Occipital lobe (tissue), 2 donors: ENCODE data around the gene SLC4A2. TPM values are rescaled to one million over a fixed set of nuclear protein-coding genes. Genes with fewer than 3 reads are reported as not detected.
A peak's percentile ranks its signal among the peaks of the same experiment; 100 is the strongest.

Experiments used
- DNase-seq: peaks from one replicate; lab custom pipeline; 2025; lab: John Stamatoyannopoulos, UW
- total RNA-seq: library from RNA; depleted of rRNA; stranded (reverse); fragments of >200 nt; gene quantifications from one replicate; pipeline ENCODE4 v1.2.3, GENCODE V29; 2014

Gene SLC4A2
- total RNA-seq, 1 donor from 2014 or later: 13.7 TPM

DNA sequence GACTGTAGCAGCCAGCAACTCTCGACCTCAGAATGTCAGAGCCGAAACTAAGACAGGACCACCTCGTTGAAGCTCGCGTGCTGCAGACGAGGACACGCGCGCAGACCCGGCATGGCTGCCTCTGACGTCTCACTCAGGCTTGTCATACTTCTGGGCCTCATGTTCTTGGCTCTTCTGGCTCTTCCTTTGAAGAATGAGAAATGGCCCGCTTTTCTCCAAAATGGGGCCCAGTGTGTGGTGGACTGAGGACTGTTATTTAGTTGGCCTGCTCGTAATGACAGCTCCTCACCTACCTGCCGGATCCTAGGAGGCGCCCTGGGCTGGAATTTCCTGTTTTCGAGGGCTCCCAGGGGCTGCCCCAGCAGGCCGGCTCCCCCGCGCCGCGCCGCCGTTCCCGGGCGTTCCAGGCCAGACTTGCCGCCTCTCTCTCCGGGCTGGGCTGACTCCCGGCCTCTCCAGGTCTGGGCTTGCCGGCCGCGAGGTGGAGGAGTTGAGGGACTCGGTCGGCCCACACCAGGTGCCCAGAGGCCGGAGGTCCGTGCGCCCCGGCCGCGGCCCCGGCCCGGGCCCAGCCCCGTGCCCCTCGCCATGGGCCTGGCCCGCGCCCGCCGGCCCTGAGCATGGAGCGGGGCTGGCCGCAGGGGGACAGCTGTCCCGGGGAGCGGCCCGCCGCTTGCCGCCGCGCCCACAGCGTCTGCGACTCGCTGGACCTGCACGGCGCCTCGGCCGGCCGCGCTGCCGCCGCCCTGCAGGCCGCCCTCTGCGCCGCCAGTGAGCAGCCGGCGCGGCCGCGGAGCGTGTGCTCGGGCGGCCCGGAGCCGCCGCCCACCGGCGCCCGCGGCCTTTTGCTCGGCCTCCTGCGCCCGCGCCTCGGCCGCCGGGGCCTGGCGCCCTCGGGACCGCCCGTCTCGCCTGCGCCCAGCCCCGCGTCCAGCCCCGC, 55.0 kb downstream of the SLC4A2 start:
- DNase-seq: no peak

DNA sequence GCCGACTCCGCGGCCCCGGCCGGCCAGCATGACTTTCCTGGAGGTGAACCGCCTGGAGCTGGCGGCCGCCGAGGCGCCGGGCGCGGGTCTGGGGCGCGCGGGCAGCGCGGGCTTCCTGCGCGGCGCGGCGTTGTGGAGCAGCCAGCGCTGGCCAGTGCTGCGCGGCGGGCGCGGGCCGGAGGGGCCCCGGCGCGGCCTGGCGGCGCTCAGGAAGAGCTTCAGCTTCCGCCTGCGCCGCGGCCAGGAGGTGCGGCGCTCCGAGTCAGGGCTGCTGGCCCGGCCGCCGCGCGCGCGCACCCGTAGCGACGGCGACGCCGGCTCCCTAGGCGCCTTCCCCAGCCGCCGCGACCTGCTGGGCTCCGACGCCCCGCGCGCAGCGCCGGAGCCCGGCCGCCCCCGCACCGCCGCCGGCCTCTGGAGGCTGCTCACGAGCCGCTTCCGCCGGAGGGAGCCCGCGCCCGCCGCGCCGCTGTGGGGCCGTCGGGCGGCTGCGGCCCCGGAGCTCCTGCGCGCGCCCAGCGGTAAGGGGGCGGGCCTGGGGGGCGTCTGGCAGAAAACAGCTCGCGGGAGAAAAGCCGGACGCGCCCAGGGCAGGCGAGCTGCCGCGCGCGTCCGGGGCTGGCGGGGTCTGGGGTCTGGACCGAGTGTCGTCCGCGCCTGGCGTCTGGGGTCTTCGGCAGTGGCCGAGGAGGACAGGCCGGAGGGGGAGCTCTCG, 55.9 kb downstream of the SLC4A2 start:
- no peak for DNase-seq

DNA sequence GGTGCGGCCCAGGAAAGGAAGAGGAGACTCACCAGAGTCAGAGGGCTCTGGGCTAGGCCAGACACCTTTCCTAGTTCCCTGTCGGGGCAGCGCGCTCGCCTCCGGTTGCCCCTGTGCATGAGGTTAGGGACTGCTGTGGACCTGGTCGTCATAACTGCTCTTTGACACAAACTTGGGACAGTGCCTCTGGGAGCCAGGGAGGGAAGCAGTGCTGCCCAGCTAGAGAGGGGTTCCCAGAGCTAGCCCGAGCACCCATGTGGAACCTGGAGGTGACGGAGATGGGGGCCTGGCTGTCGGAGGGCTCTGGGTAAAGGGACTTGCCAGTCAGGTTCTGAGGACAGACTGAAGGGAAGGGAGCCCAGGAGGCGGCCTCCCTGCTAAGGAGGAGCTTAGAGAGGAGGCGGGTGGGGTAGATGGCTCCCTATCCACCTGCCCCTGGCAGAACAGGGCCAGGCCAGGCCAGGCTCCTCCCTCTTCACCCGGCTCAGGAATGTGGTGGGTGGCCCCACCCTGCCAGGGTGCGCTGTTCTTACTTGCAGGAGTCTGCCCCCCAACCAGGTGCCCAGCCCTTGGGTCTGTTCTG, 56.5 kb downstream of the SLC4A2 start:
- no peak for DNase-seq

DNA sequence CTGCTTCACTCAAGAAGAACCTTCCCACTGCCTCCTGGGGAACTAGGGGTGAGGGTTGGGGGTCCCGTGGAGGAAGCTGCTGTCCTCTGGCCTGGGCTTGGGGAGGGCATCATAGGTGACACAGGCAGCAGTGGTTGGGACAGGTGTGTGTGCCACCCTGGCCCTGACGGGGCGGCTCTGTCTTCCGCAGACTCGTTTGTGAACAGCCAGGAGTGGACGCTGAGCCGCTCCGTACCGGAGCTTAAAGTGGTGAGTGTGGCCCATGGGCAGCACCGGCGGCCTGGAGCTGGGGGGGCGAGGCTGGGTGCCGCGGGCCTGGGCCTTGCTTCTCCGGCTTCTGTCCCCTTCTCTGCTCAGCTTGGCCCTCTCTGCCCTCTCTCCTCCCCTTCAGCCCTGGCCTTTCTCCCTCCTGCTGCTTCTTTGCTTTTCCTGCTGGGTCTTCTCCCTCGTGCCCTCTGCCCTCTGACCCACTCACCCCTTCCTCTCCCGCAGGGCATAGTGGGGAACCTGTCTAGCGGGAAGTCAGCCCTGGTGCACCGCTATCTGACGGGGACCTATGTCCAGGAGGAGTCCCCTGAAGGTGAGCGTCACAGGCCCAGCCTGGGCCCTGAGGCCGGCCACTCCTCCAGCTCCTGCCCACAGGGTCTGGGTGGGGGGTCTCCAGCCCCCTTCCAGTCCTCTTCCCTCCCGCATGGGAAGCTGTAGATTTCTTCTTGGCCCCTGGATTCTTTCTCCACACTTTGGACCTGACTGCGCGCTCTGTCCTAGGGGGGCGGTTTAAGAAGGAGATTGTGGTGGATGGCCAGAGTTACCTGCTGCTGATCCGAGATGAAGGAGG, 57.4 kb downstream of the SLC4A2 start:
- DNase-seq: no peak

DNA sequence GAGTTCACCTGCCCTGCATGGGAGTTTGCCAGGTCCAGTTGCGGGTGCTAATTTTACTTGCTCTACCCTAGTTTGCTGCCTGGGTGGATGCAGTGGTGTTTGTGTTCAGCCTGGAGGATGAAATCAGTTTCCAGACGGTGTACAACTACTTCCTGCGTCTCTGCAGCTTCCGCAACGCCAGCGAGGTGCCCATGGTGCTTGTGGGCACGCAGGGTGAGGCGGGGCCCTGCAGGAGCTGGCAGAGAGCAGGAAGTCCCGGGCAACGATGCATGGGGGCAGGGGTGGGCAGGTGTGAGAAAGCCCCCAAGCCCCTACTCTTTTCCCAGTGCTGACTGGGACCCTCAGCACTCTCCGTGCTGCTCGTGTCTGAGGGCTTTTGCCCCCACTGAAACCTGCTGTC, 58.2 kb downstream of the SLC4A2 start:
- no peak for DNase-seq

DNA sequence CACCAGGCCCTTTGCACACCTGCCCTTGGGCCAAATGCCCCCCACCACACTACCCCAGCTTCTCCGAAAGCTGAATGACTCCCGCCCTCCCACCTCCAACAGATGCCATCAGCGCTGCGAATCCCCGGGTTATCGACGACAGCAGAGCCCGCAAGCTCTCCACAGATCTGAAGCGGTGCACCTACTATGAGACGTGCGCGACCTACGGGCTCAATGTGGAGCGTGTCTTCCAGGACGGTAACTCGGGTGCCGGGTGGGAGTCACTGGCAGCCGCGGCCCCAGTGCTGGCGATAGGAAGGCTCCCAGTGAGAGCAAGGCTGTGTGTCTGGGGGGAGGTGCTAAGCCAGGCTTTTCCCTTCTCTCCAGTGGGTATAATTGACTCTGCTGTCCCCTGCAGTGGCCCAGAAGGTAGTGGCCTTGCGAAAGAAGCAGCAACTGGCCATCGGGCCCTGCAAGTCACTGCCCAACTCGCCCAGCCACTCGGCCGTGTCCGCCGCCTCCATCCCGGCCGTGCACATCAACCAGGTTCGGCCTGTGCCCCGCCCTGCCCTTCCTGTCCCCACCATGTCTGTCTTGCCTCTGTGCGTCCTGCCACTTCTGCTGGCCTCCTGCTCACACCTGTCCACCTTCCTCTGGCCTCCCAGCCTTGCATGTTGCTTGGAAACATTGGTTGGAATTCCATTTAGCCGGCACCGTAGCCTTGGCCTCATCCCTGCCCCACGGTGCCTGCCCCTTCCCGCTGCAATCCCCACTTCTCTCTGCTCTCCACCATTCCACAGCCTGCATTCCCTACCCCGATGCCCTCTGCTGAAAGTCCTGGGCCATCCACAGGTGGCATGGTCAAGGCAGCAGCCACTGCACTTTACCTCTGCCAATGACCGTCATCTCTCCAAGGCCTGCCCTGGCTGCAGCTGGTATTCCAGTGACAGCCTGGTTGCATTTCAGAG, 59.0 kb downstream of the SLC4A2 start:
- no peak for DNase-seq

DNA sequence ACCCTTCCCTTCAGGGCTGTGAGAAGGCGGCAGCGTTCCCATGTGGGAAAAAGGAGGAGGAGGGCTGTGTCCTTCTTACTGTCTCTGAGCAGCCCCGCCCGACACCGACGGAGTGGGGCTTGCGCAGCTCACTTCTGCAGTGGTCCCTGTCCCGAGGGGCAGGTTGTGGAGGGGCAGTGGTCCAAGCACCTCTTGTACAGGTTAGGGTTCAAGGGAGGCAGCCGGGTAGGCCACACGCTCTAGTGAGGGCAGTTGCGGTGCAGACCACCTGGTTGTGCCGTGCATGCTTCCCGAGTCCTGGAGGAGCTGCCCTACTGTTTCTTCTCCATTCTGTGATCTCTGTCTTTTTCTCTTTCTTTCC, 59.6 kb downstream of the SLC4A2 start:
- DNase-seq: no peak

DNA sequence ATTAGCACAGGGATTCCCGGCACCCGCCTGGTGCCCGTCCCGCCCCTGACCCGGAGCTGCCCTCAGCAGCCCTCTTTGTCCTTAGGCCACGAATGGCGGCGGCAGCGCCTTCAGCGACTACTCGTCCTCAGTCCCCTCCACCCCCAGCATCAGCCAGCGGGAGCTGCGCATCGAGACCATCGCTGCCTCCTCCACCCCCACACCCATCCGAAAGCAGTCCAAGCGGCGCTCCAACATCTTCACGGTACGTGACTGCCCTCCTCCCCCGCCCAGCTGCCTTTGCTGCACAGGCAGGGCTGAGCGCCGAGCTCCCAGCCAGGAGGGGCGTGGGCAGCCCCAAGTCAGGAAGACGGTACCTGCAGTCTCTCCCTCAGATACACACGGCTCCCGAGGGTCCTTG, 60.5 kb downstream of the SLC4A2 start:
- peak; percentile 74 for DNase-seq

DNA sequence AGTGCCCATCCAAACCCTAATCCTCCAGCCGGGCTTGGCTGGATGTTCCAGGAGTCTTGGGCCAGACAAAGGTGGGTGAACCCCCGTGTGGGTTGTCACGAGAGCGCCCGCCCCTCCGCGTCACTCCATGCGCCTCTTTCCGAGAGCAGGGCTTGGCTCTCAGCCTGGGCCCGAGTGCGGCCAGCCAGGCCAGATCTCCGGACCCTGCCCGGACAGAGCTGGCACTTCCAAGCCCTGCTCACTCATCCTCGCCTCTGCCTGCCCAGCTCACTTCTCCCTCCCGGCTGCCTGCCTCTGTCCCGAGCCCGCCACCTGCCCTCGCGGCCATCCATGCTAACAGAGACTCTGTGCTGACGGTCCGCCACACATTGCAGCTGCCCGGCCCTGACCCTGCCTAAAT, 61.5 kb downstream of the SLC4A2 start:
- DNase-seq: no peak

DNA sequence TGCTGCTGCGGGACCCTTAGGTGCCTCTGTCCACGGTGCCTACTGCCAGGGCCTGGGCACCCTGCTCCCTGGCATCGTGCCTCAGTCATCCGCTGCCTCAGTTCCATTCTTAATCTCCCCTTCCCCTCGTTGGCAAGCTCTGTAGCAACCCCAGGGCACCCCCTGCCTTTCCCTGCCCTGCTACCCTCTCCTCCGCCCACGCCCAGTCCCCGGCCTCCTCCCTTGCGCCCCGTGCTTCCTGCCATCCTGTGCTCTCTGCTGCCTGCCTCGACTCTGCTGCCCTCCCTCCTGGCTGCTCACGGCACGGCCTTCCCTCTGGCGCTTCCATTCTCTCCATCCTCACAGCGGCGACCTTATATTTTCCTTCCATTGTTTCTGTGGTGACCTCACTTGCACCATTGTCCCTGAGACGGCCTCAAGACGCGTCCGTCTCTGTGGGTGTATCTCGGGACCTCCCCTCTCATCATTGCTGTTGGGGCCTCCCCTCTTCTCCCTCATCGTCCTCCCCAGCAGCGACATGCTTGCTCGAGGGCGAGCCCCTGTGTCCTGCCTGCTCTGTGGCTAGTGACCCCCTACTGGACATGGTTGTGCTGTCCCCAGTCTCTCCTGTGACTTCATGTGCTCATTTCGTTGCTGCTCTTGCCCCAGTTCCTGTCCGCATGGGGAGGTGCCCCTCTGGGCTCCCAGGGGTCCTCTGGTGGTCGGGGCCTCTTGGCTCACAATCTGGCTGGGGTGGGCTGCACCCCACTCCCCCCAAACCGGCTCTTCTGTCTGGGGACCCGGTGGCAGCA, 62.2 kb downstream of the SLC4A2 start:
- no peak for DNase-seq

DNA sequence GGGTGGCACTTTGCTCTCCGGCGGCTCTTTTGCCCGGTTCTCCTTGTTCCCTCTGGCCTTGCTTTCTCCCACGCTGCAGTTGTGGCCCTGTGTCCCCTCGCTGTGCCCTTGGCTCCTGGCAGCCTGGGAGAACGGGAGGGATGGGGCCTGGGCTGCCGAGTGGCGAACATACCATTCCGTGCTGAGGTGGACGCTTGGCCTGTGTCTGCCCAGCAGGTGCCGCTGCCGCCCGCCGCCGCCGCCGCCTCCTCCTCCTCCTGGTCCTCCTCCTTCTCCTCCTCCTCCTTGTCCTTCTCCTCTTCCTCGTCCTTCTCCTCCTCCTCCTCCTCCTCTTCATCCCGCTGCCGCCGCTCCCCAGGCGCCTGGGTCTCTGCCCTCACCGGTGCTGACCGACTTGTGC, 62.9 kb downstream of the SLC4A2 start:
- DNase-seq: no peak

DNA sequence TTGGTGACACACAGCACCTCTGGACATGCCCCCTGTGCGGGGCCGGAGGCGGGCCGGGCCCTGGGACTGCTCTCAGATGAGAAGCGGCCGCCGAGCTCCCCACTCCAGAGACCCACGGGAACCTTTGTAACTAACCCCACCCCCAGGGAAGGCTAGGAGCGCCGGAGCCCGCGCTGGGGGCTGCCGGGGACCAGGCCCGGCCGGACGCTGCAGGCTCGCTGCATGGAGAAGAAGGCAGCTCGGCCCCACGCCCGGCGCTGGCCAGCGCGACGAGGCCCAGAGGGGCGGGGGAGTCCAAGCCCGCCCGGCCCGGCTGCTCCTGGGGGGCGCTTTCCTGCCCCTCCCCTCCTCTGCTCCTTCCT, 63.4 kb downstream of the SLC4A2 start:
- DNase-seq: no peak

DNA sequence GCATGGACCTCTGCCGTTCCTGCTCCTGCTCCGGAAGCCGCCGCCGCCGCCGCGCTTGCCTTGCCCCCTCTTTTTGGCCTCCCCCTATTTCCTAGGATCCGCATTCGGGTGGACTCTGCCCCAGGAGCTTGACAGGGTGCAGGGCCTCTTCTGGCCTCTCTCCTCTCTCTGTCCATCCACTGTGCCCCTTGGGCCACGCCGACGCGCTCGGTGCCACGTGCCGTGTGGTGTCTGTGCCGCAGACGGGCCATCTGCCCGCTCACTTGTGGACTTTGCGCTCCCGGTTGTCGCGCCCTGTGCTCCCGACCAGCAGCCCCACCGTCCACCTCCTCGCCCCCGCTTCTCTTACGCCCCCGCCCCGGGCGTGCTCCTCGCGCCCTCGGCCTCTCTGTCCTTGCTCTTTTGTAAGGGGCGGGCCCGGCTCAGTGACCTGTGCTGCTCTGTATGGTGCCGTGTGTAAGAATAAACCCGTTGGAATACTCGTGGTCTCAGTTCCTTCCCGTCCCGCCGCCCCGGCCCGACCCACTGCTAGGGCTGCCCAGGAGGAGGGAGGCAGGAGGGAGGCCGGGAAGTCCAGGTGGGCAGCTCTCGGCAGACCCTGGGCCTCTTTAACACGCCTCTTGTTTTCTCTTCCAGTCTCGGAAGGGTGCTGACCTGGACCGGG, 63.9 kb downstream of the SLC4A2 start:
- DNase-seq: no peak

DNA sequence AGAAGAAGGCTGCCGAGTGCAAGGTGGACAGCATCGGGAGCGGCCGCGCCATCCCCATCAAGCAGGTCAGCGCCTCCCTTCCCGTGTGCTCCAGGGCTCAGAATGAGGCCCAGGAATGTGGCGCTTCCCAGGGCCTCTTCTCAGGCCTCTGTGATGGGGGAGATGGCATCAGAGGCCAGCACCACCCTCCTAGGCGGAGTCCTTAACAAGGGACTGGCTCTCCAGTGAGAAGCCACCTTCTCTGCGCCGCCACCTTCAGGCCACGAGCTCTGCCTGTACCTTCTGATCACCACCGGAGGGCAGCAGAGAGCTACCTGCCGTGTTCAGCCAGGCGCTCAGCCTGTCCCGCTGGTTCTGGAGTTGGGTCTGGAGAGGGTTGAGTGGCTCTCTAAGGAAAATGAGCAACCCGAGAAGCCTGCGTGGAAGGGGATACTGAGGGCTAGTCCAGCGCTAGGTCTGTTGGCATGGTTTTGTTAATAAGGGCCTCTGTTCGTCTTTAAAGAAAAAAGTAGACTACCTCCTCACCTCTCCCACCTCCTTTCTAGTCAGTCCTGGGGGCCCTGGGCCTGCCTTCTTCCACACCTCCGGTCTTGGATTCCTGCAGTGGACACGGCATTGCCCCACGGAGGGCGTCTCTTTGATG, 64.6 kb downstream of the SLC4A2 start:
- DNase-seq: peak; percentile 78

DNA sequence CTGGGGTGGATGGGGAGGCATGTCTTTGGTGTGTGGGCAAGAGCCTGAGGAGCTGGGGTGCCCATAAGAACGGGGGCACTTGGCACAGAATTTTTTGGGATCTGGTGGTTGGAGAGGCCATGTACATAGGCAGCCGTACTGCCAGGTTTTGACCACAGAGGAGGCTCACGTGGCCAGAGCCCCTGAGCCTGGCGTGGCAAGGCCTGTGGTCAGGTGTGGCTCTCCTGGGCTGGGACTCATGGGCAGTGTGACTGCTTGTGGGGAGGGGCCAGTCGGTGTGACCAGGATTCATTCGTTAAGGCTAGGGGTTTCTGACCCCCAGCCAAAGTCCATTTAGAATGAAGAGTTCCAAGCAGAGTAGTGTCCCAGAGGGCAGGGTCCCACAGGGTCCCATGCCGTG, 65.1 kb downstream of the SLC4A2 start:
- no peak for DNase-seq

DNA sequence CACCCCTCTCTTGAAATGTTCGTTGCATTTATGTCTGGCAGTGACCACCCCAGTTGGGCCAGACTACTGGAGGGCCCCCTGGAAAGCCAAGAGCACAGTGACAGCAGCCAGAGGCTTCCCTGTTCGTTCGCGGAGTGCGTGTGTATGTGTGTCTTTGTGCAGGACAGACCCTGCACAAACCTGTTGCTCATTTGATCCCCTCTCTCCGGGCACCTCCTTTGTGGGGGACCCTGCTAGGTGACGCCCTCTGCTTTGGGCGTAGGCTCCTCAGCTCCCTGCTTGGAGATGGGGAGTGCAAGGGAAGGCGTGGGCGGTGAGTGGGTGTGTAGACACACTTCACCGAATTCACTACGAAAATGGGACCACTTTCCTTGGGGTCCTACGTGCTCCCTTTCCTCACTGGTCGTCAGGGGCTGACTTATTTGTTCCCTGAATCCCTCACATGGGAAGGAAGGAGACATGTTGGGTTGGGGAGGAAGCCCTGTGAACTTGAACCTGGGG, 65.6 kb downstream of the SLC4A2 start:
- DNase-seq: no peak

DNA sequence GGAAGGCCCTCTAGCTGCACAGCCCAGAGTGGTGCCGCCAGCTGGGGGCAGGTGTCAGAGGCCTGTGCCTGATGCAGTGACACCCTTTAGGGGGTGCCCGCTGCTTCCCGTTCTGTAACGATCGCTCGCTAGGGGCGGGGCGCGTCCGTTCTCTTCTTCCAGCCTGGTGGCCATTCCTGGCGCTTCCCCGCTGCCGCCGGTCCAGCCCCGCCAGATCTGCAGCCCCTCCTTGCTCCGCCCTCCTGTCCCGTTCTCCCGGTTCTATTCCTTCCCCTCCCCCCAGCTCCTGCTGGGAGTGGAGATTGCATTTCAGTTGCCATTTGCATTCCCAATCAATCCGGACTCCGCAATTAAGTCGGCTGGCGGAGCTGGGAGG, 66.1 kb downstream of the SLC4A2 start:
- no peak for DNase-seq

DNA sequence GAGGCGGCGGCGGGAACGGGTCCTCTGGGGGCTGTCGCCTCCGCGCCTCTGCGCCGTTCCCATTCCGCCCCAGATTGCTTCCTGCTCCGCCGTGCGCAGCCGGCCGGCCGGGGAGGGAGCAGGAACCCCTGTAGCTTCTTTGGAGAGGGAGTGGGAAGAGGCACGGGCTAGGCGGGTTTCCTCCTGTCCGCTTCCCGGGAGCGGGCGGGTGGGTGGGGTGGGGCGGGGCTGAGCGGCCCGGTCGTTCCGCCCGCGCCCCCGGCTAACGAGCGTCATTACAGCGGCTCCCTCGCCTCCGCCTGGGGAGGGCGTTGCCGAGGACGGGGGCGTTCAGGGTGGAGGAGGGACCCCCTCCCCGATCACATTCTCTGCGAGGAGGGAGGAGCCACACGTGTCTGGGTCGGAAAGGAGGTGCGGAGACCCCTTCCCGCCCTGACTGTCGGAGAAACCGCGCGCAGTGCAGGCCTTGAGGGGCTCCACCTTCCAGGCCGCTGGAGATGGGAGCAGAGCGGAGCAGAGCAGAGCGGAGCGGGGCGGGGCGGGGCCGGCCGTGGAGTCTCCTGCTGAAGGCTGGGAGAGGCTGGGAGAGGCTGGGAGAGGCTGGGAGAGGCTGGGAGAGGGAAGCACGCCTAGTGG, 66.6 kb downstream of the SLC4A2 start:
- no peak for DNase-seq
